Measurements from ENCODE around the gene BCAS3. TPM values are rescaled to one million over a fixed set of nuclear protein-coding genes. Genes with fewer than 3 reads are reported as not detected.
A peak's percentile ranks its signal among the peaks of the same experiment; 100 is the strongest.

BCAS3 gene
- total and polyA plus RNA-seq, 12 donors: 6.1 to 21.8 (median 17.2) TPM

DNA sequence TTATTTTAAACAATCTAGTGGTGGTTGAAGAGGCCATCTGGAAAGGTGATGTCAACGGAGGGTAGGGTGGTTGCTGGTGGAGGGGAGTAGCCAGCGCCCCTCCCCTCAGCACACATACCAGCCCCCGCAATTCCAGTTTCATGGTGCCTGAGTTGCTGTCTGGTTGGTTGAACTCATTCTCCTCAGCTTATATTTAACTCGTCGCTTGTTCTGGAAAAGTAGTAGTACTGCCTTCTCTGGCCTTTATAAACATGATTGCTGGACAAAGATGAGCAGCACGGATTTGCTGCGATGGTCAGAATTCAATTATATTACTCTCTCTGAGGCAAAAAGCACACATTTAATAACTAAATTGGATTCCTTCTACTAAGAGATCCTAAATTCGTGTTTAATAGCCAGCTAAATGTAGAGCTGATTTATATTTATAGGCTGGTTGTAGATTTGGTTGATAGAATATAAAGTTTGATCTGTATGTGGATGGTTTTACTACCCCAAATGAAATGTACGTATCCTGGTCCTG, 484.0 kb downstream of the BCAS3 start:
- whole genome bisulfite sequencing, 2 donors: 86 to 88% methylated on average over 9 of the region's 9 CpGs
- TF ChIP-seq, protein P1, sequence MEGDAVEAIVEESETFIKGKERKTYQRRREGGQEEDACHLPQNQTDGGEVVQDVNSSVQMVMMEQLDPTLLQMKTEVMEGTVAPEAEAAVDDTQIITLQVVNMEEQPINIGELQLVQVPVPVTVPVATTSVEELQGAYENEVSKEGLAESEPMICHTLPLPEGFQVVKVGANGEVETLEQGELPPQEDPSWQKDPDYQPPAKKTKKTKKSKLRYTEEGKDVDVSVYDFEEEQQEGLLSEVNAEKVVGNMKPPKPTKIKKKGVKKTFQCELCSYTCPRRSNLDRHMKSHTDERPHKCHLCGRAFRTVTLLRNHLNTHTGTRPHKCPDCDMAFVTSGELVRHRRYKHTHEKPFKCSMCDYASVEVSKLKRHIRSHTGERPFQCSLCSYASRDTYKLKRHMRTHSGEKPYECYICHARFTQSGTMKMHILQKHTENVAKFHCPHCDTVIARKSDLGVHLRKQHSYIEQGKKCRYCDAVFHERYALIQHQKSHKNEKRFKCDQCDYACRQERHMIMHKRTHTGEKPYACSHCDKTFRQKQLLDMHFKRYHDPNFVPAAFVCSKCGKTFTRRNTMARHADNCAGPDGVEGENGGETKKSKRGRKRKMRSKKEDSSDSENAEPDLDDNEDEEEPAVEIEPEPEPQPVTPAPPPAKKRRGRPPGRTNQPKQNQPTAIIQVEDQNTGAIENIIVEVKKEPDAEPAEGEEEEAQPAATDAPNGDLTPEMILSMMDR (IDR thresholded peaks at IDR 0.05): no peak

DNA sequence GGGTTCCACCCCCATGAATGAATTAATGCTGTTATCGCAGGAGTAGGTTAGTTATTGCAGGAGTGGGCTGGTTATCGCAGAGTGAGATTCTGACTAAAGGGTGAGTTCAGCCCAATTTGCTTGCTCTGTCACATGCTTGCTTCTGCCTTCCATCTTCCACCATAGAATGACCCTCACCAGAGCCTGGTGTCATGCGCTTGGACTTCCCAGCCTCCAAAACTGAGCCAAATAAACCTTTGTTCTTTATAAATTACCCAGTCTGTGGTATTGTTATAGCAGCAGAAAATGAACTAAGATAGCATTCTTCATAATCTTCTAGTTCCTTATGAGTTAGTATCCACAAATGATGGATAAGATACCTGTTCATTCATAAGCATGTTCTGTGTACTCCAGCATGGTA, 486.9 kb downstream of the BCAS3 start:
- no peaks in the 10 kb centered on the region for H3K36me3 ChIP-seq
- no peaks in the 10 kb centered on the region for H3K4me1 ChIP-seq
- intact Hi-C loops (cut with DNase I): no loop called here
- no peak overlapping the region for H3K27ac ChIP-seq
- TF ChIP-seq, protein P1 (IDR thresholded peaks at IDR 0.05): no peak
- H3K9me3 ChIP-seq: peaks cover 0 to 11% (median 0%) of the 10 kb centered on the region in 11 donors
- WGBS, 2 donors: 97 to 100% methylated on average over 3 of the region's 3 CpGs
- ATAC-seq: no peak
- no peaks in the 10 kb centered on the region for H3K27me3 ChIP-seq
- no peak for DNase-seq
- H3K4me3 ChIP-seq: no peak overlapping the region

More for the DNA sequence above, 484.0 kb downstream of the BCAS3 start:
- Histone ChIP-seq H3K27ac (peak overlapping the region in 2 of 10 donors; percentile 3 to 7), H3K9me3 (peaks cover 0 to 11% (median 0%) of the 10 kb centered on the region in 11 donors), H3K4me1 (peaks cover 0 to 7% (median 0%) of the 10 kb centered on the region in 9 donors), H3K4me3 (no peak overlapping the region), H3K27me3 (no peaks in the 10 kb centered on the region), H3K36me3 (no peaks in the 10 kb centered on the region)
- no peak for ATAC-seq
- no peak for DNase-seq
- intact Hi-C loops (cut with DNase I): no loop called here

DNA sequence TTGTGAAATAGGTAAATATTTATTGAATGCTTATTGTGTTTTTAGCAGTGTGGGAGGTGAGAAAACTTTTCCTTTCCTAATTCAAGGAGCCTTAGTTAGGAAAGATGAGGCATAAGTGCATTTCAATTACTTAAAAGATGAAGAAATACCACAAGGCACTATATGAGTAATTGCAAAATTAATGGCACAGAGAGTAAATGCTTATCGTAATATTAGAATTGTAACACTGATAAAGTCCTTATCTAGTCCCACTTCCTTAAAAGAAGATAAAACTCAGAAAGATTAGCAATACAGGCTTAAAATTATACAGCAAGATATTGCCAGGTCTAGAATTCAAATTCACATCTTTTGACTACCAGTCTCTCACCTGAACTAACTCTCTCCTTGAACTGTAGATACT, 489.4 kb downstream of the BCAS3 start:
- H3K4me1 ChIP-seq: no peaks in the 10 kb centered on the region

DNA sequence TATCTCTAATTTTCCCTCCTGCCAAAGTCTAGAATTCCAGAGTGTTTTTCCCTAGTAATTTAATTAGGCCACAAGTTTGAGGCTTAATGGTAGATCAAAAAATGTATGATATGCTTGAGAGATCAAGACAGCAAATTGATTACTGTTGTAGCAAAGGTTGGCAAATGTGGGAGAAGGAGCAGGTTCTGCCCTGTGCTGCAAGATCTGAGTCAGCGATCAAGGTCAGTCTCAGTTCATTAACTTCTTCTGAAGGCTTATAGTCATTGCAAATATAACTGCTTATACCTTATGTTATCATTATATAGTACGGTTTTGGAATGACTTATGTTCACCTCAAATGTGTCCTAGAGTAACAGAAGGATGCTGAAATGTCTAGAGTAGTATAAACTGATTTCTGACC, 490.9 kb downstream of the BCAS3 start:
- H3K9me3 ChIP-seq: peaks cover 0 to 11% (median 0%) of the 10 kb centered on the region in 11 donors
- H3K27ac ChIP-seq: no peak overlapping the region
- ATAC-seq: no peak
- DNase-seq: no peak
- H3K4me1 ChIP-seq: no peaks in the 10 kb centered on the region
- H3K27me3 ChIP-seq: no peaks in the 10 kb centered on the region
- TF ChIP-seq, protein P1 (IDR thresholded peaks at IDR 0.05): no peak
- H3K36me3 ChIP-seq: peaks cover 0 to 9% (median 0%) of the 10 kb centered on the region in 9 donors
- intact Hi-C loops (cut with DNase I): no loop called here
- no peak overlapping the region for H3K4me3 ChIP-seq
- 92 to 99% methylated on average over 2 of the region's 2 CpGs for WGBS, 2 donors

More for the DNA sequence above, 489.4 kb downstream of the BCAS3 start:
- ATAC-seq (no peak), DNase-seq (no peak)
- H3K27ac ChIP-seq: no peak overlapping the region
- peaks cover 0 to 7% (median 0%) of the 10 kb centered on the region in 9 donors for H3K36me3 ChIP-seq
- peaks cover 0 to 11% (median 0%) of the 10 kb centered on the region in 11 donors for H3K9me3 ChIP-seq
- H3K4me3 ChIP-seq: no peak overlapping the region
- intact Hi-C loops (cut with DNase I): no loop called here
- TF ChIP-seq, protein P1 (IDR thresholded peaks at IDR 0.05): no peak
- no peaks in the 10 kb centered on the region for H3K27me3 ChIP-seq
- WGBS, 2 donors: 82 to 92% methylated on average over 1 of the region's 1 CpG

All from heart right ventricle (tissue), 16 donors.